B cell (primary cell): ENCODE results near the gene GLI1. TPM values are rescaled to one million over a fixed set of nuclear protein-coding genes. Genes with fewer than 3 reads are reported as not detected.

ENCODE experiments used
- ATAC-seq: fragments of 200-7000 bp; cut with Tn5 transposase; one replicate; pipeline ENCODE4 v1.10.0; 2021; ENCODE audit warnings: low read depth, mild to moderate bottlenecking, moderate number of reproducible peaks, moderate library complexity
- CTCF ChIA-PET: fragments of 350-600 bp; sonication (Branson Sonifier 250); formaldehyde crosslinking; loops from one replicate; lab custom pipeline; 2021; ENCODE audit warnings: antibody characterized with exemption, inconsistent platforms; lab: Charles Lee
- POLR2A ChIA-PET: fragments of 350-600 bp; sonication (Branson Sonifier 250); formaldehyde crosslinking; loops from one replicate; lab custom pipeline; 2021; ENCODE audit warnings: antibody characterized with exemption; lab: Charles Lee
- DNase-seq: peaks from one replicate; pipeline ENCODE4 v3.0.0; 2013
- H2AFZ ChIP-seq: 2 replicates; pipeline ENCODE4 v1.6.1; 2012; ENCODE audit warnings: mild to moderate bottlenecking, low read depth, low read length; ENCODE audit not compliant: insufficient read depth, poor library complexity, severe bottlenecking
- H3K27ac ChIP-seq, 2 donors: 1 replicate in 1 of 2; 2 replicates in 1 of 2; pipeline ENCODE4 v1.5.1; 2012 to 2013; ENCODE audit warnings: low read length in 2 of 2, mild to moderate bottlenecking in 2 of 2, moderate library complexity in 1 of 2
- H3K27me3 ChIP-seq, 4 experiments: fragments of 200-600 bp in 1 of 4; sonication (generic) in 1 of 4; replicated peaks in 1 of 4; 1 replicate in 2 of 4; 2 replicates in 2 of 4; pipeline versions ENCODE4 v1.6.1 to v1.7.0; 2013 to 2016; ENCODE audit warnings: low read length in 3 of 4, mild to moderate bottlenecking in 2 of 4, mixed read lengths in 1 of 4, moderate library complexity in 1 of 4; ENCODE audit not compliant: insufficient read depth in 4 of 4, control insufficient read depth in 3 of 4; ENCODE audit errors: control extremely low read depth in 1 of 4
- H3K36me3 ChIP-seq, 2 experiments: replicated peaks in 1 of 2; 1 replicate in 1 of 2; 2 replicates in 1 of 2; pipeline versions ENCODE4 v1.6.1 to v1.7.1; 2013; ENCODE audit warnings: low read length in 1 of 2; ENCODE audit not compliant: insufficient read depth in 2 of 2, control insufficient read depth in 1 of 2; ENCODE audit errors: control extremely low read depth in 1 of 2, extremely low read depth in 1 of 2
- H3K4me1 ChIP-seq, 2 donors: fragments of 200-600 bp in 1 of 2; sonication (generic) in 1 of 2; 1 replicate in 1 of 2; 2 replicates in 1 of 2; pipeline versions ENCODE4 v1.5.1 to v1.6.1; 2013 to 2017; ENCODE audit warnings: low read length in 2 of 2; ENCODE audit not compliant: control insufficient read depth in 2 of 2, insufficient read depth in 2 of 2
- H3K4me2 ChIP-seq: replicated peaks from 2 replicates; pipeline ENCODE3; 2012; ENCODE audit warnings: mild to moderate bottlenecking, low read depth, low read length; ENCODE audit not compliant: poor library complexity, severe bottlenecking
- H3K4me3 ChIP-seq, 5 experiments: fragments of 200-600 bp in 1 of 5; sonication (generic) in 1 of 5; 1 replicate in 3 of 5; 2 replicates in 2 of 5; pipeline versions ENCODE4 v1.5.1 to v1.7.0; 2011 to 2016; ENCODE audit warnings: low read length in 4 of 5, mild to moderate bottlenecking in 4 of 5, low read depth in 2 of 5, control low read depth in 1 of 5, moderate library complexity in 1 of 5; ENCODE audit not compliant: insufficient read depth in 1 of 5; ENCODE audit errors: control extremely low read depth in 1 of 5, extremely low read depth in 1 of 5
- H3K79me2 ChIP-seq: fragments of 200-600 bp; sonication (generic); one replicate; pipeline ENCODE4 v1.6.0; 2016; ENCODE audit warnings: low read length; ENCODE audit not compliant: control insufficient read depth, insufficient read depth
- H3K9ac ChIP-seq: fragments of 200-600 bp; sonication (generic); 2 replicates; pipeline ENCODE4 v1.6.1; 2017; ENCODE audit warnings: mild to moderate bottlenecking, low read length, moderate library complexity
- H3K9me3 ChIP-seq, 3 donors: one replicate each; pipeline versions ENCODE4 v1.6.1 to v1.7.1; 2013; ENCODE audit warnings: low read length in 2 of 3; ENCODE audit not compliant: control insufficient read depth in 2 of 3, insufficient read depth in 1 of 3; ENCODE audit errors: control extremely low read depth in 1 of 3
- H4K20me1 ChIP-seq: 2 replicates; pipeline ENCODE4 v1.6.0; 2012; ENCODE audit warnings: mild to moderate bottlenecking, low read length; ENCODE audit not compliant: insufficient read depth, control insufficient read depth, poor library complexity, severe bottlenecking
- H3K27ac Mint-ChIP-seq: one replicate; pipeline ENCODE4 v1.8.0; 2021; ENCODE audit warnings: mixed read lengths
- H3K27me3 Mint-ChIP-seq: one replicate; pipeline ENCODE4 v1.8.0; 2021; ENCODE audit warnings: mixed read lengths
- H3K4me1 Mint-ChIP-seq: one replicate; pipeline ENCODE4 v1.8.0; 2021; ENCODE audit warnings: mixed read lengths
- H3K4me3 Mint-ChIP-seq: one replicate; pipeline ENCODE4 v1.8.0; 2021; ENCODE audit warnings: mixed read lengths
- H3K9me3 Mint-ChIP-seq: one replicate; pipeline ENCODE4 v1.8.0; 2022; ENCODE audit warnings: mixed read lengths; ENCODE audit not compliant: insufficient read depth
- CTCF ChIP-seq: fragments of 200-600 bp; IDR thresholded peaks from one replicate; pipeline ENCODE4 v1.8.0; 2022; ENCODE audit warnings: antibody characterized with exemption, mild to moderate bottlenecking
- EZH2 ChIP-seq: IDR thresholded peaks from 2 replicates; pipeline ENCODE4 v1.6.1; 2012; ENCODE audit warnings: borderline replicate concordance, low read depth, mild to moderate bottlenecking, moderate library complexity, low read length; ENCODE audit not compliant: insufficient read depth, poor library complexity, severe bottlenecking
- WGBS: methylation state at CpG from one replicate; pipeline ENCODE4 v1.1.5; 2013; ENCODE audit warnings: missing lambda C conversion rate; ENCODE audit not compliant: insufficient coverage; 5-methylcytosine and 5-hydroxymethylcytosine counted together
- intact Hi-C: fragments of 100-400 bp; cut with micrococcal nuclease; formaldehyde crosslinking; loops from one replicate; pipeline ENCODE4 v1.10.0; 2022
- polyA plus RNA-seq: library from polyadenylated mRNA; depleted of rRNA; stranded (reverse); fragments of >200 nt; gene quantifications from 2 replicates; pipeline ENCODE4 v1.2.3, GENCODE V29; 2012
- total RNA-seq, 2 donors: library from RNA; stranded (reverse); fragments of 120-200 nt in 1 of 2; gene quantifications; 1 replicate in 1 of 2; 2 replicates in 1 of 2; pipeline versions ENCODE4 v1.2.3 to v1.2.4, GENCODE V29; 2013 to 2022

Gene GLI1
- total and polyA plus RNA-seq, 2 donors (not counting 1 experiment from before 2014, with no cell fraction given), result 4.1 to 5.4 TPM

GRCh38 chr12:57489157-57489641, 29.6 kb downstream of the GLI1 start:
- Mint-ChIP-seq H3K27me3 (no peaks in the 10 kb centered on the region), H3K27ac (peak overlapping the region; percentile 93), H3K4me1 (peaks cover 25% of the 10 kb centered on the region), H3K4me3 (peak overlapping the region; percentile 89), H3K9me3 (no peaks in the 10 kb centered on the region)
- WGBS, result 100% methylated on average over 3 of the region's 5 CpGs
- ChIA-PET CTCF (interaction anchor here (1.0 kb wide), 1 partner anchor 25 kb away, joined by 5 read pairs; no protein-coding TSS in a partner anchor), POLR2A (interaction anchor here (1.2 kb wide), 1 partner anchor 31 kb away, joined by 11 read pairs; the partner anchor contains the start of gene DDIT3)
- H3K4me2 ChIP-seq, result peak overlapping the region; percentile 98
- H3K4me3 ChIP-seq, result no peak overlapping the region
- H3K9ac ChIP-seq, result peak overlapping the region; percentile 77
- H3K36me3 ChIP-seq, result peaks cover 5 to 30% of the 10 kb centered on the region in 2 experiments
- no peak overlapping the region for H3K27ac ChIP-seq
- H2AFZ ChIP-seq, result no peak overlapping the region
- H3K4me1 ChIP-seq, result peaks cover 15 to 20% of the 10 kb centered on the region in 2 donors
- ATAC-seq, result no peak
- no peak for DNase-seq
- peaks cover 52% of the 10 kb centered on the region for H3K79me2 ChIP-seq
- H4K20me1 ChIP-seq, result peaks cover 5% of the 10 kb centered on the region
- TF ChIP-seq EZH2, result no peak
- TF ChIP-seq CTCF, result no peak
- no peaks in the 10 kb centered on the region for H3K9me3 ChIP-seq
- no peaks in the 10 kb centered on the region for H3K27me3 ChIP-seq
- intact Hi-C loops, result loop anchor here (10.0 kb wide), 1 partner anchor 266 kb away; the partner anchor contains the start of genes CDK4 and MARCHF9

- H4K20me1 ChIP-seq, result peaks cover 5% of the 10 kb centered on the region
- DNase-seq (no peak), ATAC-seq (no peak)
- Mint-ChIP-seq H3K4me1 (peaks cover 25% of the 10 kb centered on the region), H3K9me3 (no peaks in the 10 kb centered on the region), H3K27me3 (no peaks in the 10 kb centered on the region), H3K4me3 (no peak overlapping the region), H3K27ac (no peak overlapping the region)
- H2AFZ ChIP-seq, result no peak overlapping the region
- H3K4me3 ChIP-seq, result no peak overlapping the region
- H3K9ac ChIP-seq, result no peak overlapping the region
- TF ChIP-seq CTCF (no peak), EZH2 (no peak)
- WGBS, result 93% methylated on average over 3 of the region's 4 CpGs
- H3K27ac ChIP-seq, result no peak overlapping the region
- H3K27me3 ChIP-seq, result no peaks in the 10 kb centered on the region
- H3K9me3 ChIP-seq, result no peaks in the 10 kb centered on the region
- H3K4me1 ChIP-seq, result peaks cover 15 to 20% of the 10 kb centered on the region in 2 donors
- ChIA-PET POLR2A (interaction anchor here (1.2 kb wide), 1 partner anchor 30 kb away, joined by 11 read pairs; the partner anchor contains the start of gene DDIT3), CTCF (interaction anchor here (0.6 to 2.0 kb wide), 3 partner anchors 14 to 46 kb away, joined by 4 to 6 read pairs (median 5); no protein-coding TSS in a partner anchor)
- H3K36me3 ChIP-seq, result peaks cover 5 to 30% of the 10 kb centered on the region in 2 experiments
- intact Hi-C loops, result no loop called here
- no peak overlapping the region for H3K4me2 ChIP-seq
- peaks cover 45% of the 10 kb centered on the region for H3K79me2 ChIP-seq
Measured at GRCh38 chr12:57490126-57490525, 30.5 kb downstream of the GLI1 start.
